ENCODE measurements around the gene PNPLA7.
"Not testable (repeated sequence)": the region's sequence is repeated elsewhere in the genome, so short reads cannot be mapped to it uniquely, and the experiment has no call there.

Gene PNPLA7

GRCh38 chr9:137550231-137550621 lies at the start of gene PNPLA7:
Gene PNPLA7 (minus strand): TSS chr9:137550402. CDS start chr9:137550197, 205 bp downstream.
- peak; percentile 62 to 63 for DNase-seq

- no peak for DNase-seq
These were observed 48.7 kb upstream of the PNPLA7 start for GRCh38 chr9:137598943-137599342.

- not testable (repeated sequence) for DNase-seq
These were observed 46.4 kb upstream of the PNPLA7 start for GRCh38 chr9:137596577-137596976.

- DNase-seq: no peak
These were observed 43.0 kb upstream of the PNPLA7 start for GRCh38 chr9:137593176-137593575.

GRCh38 chr9:137592767-137593166 lies 42.6 kb upstream of the PNPLA7 start:
- no peak for DNase-seq

GRCh38 chr9:137590469-137591383 lies 40.5 kb upstream of the PNPLA7 start, which contains the start of gene ZMYND19:
Gene ZMYND19 (minus strand): TSS chr9:137590512. CDS start chr9:137590263, 249 bp downstream.
- DNase-seq: peak; percentile 46 to 78

- DNase-seq: no peak
These were observed 39.9 kb upstream of the PNPLA7 start for GRCh38 chr9:137590123-137590468.

GRCh38 chr9:137589441-137590122 lies 39.4 kb upstream of the PNPLA7 start:
- no peak for DNase-seq

- no peak for DNase-seq
These were observed 38.7 kb upstream of the PNPLA7 start for GRCh38 chr9:137588891-137589290.

- no peak for DNase-seq
These were observed 38.1 kb upstream of the PNPLA7 start for GRCh38 chr9:137588311-137588710.

- DNase-seq: no peak
These were observed 36.7 kb upstream of the PNPLA7 start for GRCh38 chr9:137586854-137587253.

GRCh38 chr9:137583957-137584356 lies 33.8 kb upstream of the PNPLA7 start:
- DNase-seq: no peak

- DNase-seq: no peak
These were observed 33.1 kb upstream of the PNPLA7 start for GRCh38 chr9:137583347-137583746.

GRCh38 chr9:137582286-137582860 lies 32.2 kb upstream of the PNPLA7 start:
- DNase-seq: no peak

- no peak for DNase-seq
These were observed 31.4 kb upstream of the PNPLA7 start for GRCh38 chr9:137581361-137582285.

- DNase-seq: no peak
These were observed 30.7 kb upstream of the PNPLA7 start for GRCh38 chr9:137580954-137581322.

- DNase-seq: no peak
These were observed 30.2 kb upstream of the PNPLA7 start for GRCh38 chr9:137580209-137580953.

GRCh38 chr9:137579259-137579604 lies 29.0 kb upstream of the PNPLA7 start:
- DNase-seq: no peak

- peak; percentile 90 for DNase-seq
These were observed 28.5 kb upstream of the PNPLA7 start, which contains the start of gene DPH7 for GRCh38 chr9:137578518-137579258. Gene DPH7 (minus strand): TSS chr9:137578925. CDS start chr9:137578777, 148 bp downstream.

GRCh38 chr9:137575716-137576411 lies 25.7 kb upstream of the PNPLA7 start:
- no peak for DNase-seq

- DNase-seq: no peak
These were observed 25.1 kb upstream of the PNPLA7 start for GRCh38 chr9:137575364-137575715.

All from SW 1271 (cell line).